ENCODE data around the gene SNX15.

SNX15 gene

DNA sequence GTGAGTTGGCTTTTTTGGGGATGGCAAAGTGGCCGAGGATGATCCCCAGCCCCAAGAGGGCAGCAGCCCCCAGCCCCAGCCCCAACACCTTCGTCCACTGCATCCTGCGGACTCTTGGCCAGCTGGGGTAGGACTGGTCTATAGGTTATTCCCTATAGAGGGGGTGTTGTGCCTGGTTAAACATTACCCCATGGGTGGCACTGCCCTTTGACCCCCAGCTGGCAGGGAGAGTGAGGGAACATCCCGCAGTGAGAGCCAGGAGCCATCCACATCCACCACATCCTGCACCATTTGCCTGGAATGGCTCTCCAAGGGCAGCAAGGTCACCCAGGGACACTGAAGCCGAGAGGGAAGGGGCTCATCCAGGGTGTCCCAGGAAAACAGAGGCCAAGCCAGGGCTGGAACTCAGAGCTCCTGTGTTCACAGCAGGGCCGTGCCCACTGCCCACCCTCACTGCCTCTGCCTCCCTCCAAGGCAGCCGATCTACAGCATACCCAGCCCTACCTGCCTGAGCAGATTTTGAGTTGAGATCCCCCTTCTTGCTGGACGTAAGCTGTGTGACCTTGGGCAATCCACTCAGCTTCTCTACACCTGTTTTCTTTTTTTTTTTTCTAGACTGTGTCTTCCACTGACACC lies 31.3 kb downstream of the SNX15 start, which contains the start of gene NAALADL1:
Gene NAALADL1, minus strand, starts transcription at position 135 of the 636 bp plus-strand sequence. Its CDS starts 32 bp downstream, at position 103.
- no peak for DNase-seq

DNA sequence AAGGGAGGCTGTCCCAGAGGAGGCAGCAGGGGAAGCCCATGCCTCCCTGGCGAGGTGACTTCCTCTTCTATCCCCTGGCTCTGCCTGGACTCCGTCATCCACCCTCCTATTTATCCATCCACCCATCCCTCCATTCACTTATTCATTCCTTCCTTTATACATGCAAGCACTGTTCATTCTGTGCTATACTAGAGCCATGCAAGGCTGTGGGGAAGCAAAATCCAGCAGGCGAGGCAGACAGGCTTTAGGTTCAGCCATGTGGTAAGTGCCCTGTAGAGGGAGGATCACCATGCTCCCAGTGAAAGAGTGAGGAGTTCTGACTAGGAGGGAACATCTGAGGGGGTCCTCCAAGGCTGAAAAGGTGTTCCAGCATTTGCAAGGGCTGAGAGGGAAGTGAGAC lies 32.3 kb downstream of the SNX15 start:
- DNase-seq = no peak

DNA sequence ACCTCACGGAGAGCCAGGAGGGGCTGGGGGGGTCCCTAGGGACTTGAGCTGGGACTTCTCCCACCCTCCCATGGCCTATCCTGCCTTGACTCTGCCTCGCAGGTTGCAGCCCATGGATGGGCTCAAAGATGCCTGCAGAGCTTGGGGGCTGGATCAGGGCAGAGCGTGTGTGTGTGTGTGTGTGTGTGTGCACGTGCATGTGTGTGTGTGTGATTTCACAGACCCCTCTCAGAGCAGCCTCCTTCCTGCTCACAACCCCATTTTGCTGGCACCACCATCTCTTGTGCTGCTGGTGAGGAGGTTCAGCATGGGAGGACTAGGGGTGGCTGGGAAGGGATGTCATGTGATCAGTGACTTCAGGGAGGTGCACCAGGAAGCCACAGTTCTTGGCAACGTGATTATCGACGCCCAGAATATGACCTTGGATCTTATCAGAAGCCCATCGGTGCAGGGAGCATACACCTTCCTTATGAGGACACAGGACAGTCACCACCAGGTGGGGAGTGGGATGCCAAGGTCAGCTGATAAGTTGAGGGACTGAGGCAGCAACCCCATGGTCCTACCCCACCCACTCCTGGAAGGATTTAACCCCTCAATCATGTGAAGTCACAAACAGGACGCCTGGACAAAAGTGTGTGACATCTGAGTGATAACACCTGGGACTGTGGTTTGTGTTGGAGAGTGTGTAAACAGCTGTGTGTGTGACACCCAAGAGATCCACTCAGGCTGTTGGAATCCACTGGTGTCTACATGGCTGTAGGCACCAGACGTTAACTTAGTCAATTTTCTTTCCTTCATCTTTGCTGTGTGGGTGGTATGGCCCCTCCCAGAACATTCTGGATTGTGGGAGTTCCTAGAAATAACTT lies 33.0 kb downstream of the SNX15 start:
- no peak for DNase-seq

DNA sequence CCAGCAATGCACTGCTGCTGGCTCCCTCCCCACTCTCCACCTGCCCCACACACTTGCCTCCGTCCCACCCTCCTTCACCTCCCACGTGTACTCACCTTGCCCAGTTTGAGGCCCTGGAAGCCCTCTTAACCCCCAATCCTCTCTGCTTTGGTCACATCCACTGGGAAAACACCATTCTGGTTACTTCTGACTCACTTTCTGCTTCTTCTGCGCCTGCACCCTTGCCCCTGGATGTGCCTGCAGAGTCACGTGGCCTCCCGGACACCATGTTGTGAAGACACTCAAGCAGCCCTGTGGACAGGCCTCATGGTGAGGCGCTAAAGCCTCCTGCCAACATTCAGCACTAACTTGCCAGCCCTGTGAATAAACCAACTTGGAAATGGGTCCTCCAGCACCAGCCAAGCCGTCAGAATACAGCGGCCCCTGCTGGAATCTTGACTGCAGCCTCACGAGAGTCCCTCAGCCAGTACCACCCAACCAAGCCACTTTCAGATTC lies 33.7 kb downstream of the SNX15 start:
- DNase-seq = no peak

DNA sequence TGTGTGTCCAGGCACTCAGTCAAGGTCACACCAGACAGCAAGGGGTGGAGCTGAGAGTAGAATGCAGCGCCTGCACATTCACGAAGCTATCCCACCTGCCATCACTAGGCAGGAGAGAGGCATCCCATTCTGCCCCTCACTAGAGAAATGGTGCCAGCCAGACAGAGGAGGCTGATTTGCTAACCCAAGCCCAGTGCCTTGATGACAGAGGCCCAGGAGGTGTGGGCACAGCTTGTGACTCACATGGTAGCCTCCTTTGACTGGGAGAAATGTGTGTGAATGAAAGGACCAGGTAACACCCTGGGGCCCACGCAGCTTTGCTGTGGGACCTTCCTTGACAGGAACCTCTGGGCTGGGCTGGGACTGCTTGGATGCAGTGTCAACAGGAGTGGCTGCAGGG lies 36.3 kb downstream of the SNX15 start:
- DNase-seq = no peak

DNA sequence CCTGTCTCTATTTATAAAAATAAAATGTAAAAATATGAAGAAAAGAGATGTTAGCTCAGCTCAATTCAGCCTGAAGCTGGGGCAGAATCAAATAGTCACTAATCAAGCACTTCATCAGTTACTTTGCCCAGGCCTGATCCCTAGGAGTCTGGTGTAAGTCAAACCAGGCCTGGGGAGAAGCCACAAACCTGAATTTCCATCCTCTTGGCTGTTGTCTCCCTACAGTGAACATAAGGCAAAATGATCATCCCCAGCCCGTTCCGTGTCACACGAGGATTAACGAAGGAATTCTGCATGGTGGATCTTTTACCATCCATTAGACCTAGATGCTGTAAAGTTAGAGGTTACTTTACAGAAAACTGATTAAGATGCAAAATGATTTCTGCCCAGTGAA lies 37.6 kb downstream of the SNX15 start:
- DNase-seq = no peak

DNA sequence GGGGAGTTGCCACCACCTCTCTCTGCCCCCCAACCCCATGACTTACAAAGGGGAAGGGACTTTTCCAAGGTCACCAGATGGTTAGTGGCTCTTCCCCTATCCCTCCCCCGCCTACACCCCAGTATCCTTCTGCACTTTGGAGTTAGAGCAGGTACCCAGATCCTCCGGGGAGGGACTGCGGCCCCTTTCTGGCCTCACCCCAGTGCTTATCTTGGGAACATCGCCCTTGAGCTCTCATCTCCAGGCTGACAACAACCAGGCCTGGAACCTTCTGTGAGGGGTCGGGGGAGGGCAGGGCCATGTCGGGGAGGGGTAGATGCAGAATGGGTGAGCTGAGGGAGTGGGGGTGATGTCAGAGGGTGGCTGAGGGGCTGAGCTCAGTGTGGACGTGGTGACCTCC lies 38.6 kb downstream of the SNX15 start:
- DNase-seq = no peak

DNA sequence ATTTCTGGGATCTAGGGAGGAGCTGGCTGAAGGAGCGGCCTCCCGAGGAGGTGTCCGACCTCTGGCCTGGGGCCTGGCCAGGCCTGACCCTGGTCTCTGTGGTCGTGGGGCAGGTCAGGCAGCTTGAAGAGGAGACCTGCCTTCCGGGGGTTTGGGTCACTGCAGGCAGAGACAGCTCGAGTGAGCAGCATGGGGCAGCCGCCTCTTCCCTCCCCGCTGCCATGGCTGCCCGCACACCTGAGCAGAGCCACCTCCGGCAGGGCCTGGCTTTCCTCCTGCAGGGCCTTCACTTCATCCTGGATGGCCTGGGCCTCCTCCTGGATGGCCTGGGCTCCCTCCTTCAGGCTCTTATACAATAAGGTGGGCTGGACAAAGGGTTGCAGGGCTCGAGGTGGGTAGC lies 39.1 kb downstream of the SNX15 start:
- no peak for DNase-seq

DNA sequence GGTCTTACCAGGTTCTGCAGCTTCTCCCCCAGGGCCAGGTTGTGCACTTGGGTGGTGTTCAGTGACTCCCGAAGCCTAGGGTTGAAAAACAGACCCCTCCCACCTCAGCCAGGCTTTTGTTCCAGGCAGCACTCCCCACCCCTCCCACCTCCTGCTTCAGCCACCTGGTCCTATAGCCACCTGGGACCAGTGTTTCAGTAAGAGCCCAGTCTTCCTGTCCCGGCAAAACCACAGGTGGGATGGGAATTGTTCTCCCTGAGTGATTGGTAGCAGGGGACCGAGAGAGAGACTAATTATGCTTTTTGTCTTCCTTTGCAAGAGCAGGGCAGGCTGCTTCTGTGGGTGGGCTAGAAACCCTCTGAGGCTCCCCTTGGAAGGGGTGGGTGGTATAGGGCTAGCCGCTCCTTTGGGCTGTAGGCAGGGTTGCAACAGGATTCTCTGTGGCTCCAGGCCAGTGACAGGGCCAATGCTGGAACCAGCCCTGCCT lies 39.6 kb downstream of the SNX15 start:
- no peak for DNase-seq

DNA sequence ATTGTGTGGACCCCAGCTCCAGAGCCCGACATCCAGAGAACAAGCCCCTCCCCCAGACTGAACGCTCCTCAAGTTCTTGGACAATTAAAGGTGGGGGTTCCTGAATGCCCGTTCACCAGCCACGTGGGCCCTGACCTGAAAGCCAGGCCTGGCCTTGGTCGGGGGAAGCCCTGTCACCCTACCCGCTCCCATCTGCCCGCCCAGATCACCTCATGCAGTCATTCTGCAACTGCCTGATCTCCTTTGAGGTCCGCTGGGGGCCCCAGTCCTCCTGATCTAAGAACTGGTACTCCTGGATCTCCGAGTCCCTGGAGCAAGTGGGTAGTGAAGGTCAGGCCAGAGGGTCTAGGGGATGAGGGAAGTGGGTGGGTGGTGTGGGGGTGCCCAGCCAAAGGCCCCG lies 40.2 kb downstream of the SNX15 start:
- DNase-seq = no peak

DNA sequence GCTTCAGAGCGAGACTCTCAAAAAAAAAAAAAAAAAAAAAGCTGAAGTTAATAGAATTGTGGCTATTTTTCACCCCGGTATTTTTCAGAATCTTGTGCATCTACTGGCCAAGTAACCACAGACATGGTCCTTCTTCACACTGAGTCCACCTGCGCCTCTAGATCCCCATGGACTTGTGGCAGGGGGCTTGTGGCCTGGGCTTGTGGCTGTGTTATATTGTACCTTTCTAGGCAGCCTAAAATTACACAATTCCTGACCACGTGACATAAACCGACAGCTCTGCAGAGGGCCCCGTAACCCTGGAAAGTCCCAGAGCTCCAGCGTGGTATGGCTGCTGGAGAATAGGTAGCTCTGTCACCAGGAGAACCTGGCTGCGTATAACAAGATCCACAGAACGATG lies 42.0 kb downstream of the SNX15 start:
- no peak for DNase-seq

DNA sequence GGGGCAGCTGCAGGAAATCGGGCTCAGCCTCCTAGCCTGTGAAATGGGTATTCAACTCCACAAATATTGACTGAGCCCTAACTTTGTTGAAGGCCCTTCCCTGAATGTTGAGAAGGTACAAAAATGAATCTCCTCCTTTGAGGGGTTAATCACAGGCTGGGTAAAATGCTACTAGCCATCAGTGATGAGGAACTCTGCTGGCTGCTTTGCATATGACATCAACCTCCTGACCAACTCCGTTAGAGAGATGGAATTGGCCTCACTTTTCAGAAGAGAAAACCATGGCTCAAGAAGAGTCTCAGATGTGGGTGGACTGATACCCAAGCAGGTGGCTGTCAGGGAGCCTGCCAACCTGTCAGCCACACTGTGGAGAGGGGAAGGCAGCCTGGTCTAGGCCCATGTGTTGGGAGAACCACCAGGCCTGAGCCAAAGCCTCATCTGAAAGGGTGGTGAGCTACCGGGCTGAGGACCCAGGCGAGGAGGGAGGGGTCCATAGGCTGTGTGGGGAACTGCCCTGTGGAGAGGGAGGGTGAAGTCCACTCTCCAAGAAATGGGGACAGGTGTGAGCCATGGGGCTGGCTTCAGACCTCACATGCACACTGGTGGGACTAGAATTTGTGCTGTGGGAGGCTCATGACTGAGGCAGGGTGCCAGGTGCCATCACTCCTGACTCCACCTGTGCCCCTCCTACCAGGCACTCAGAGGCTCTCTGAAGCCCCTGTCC lies 44.8 kb downstream of the SNX15 start:
- DNase-seq = no peak

DNA sequence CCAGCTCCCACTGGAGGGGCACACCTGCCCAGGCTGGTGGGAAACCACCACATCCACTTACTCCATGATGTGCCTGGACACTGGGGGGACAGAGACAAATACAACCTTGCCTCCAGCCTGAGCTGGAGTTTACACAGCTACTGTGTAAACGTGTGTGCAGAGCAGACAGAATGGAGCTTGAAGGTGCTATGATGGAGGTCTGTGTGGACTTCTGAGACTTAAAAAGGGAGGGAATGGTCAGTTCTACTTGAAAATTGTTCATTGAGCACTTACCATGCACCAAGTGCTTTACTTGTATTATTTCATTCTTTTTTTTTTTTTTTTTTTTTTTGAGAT lies 45.4 kb downstream of the SNX15 start:
- no peak for DNase-seq

DNA sequence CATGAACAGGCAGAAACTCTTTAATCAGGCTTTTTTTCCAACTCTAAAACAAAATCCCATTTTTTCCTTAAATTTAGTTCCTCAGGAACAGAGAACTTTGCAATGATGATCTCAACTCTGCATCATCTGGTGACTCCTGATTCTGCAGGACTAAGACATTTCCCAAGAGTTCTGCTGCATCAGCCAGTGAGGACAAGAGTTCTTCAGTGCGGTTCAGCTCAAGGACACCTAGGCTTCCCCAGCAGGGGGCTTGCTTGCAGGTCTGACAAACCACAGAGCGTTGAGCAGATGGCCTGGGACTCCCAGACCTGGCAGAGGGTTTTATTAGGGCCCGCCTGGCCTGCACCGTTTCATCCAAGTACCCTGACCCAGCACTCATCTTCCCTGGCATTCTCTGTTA lies 50.2 kb downstream of the SNX15 start:
- no peak for DNase-seq

DNA sequence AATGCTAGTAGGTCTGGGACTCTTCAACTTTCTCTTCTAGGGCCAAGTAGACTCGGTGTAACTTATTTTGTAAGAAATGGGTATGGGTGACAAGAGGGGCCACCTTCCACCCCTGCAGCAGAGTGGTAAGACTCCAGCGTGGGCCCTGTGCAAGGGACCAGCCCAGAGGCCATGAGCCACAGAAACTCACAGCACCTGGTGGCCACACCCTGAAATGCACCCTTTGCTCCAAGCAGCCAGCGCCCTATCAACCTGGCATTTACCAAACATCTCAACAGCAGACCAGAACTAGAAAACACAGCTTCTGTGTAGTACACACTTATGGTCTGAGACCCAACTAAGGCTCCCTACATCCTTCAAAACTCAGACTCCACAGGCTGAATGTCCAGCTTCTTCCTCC lies 50.9 kb downstream of the SNX15 start:
- no peak for DNase-seq

DNA sequence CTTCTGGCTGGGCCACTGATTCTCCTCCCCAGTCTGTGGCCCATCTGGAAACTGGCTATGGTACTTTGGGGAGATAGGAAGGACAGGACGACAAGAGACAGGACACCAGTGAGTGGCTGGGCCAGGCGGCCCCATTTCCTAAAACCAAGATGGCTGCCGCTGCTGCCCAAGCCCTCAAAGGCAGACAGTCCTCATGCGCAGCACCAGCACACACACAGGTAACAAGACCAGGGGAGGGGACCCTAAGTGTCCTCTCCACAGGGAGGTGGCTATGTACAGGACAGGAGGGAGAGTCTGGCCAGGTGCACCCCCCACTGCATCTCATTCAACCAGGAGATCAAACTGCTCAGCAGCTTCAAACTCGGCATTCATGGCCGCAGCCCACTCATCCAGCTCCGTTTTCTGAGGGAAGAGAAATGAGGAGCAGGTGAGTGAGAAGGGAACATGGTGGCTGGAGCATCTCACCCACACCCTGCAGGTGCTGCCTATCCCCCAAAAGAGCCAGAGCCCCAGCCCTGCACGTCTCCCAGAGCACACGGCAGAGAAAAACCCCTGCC lies 51.6 kb downstream of the SNX15 start:
- no peak for DNase-seq

DNA sequence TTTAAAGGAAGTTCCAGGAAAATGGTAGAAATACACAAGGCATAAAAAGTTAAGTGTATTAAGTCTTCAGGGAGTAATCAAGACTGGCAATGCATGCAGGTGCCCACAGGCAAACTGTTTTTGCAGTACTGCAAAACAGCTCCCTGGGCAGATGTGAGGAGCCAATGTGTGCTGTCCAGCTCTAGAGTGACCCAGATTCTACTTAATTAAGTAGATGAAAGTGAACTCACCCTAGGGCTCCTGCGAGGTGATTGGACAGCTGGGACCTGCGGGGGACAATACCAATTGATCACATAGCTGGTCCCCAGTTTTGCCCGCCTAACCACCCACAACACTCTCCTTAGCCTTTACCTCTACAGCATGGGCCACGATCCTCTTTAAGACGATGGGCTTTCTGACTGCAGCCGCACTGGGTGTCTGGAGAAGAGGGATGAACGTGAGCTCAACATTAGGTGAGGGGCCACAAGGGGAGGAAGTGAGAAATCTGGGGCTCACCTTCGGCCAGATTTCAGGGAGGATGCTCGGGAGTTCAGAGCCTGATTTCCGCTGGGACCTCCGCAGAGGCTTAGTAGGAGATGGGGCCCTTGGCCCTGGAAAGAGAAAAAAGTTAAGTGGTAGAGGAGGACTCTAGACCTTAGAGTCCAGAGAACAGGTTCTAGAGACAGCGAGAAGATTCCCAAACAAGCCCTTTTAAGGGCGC lies 56.0 kb downstream of the SNX15 start:
- no peak for DNase-seq

DNA sequence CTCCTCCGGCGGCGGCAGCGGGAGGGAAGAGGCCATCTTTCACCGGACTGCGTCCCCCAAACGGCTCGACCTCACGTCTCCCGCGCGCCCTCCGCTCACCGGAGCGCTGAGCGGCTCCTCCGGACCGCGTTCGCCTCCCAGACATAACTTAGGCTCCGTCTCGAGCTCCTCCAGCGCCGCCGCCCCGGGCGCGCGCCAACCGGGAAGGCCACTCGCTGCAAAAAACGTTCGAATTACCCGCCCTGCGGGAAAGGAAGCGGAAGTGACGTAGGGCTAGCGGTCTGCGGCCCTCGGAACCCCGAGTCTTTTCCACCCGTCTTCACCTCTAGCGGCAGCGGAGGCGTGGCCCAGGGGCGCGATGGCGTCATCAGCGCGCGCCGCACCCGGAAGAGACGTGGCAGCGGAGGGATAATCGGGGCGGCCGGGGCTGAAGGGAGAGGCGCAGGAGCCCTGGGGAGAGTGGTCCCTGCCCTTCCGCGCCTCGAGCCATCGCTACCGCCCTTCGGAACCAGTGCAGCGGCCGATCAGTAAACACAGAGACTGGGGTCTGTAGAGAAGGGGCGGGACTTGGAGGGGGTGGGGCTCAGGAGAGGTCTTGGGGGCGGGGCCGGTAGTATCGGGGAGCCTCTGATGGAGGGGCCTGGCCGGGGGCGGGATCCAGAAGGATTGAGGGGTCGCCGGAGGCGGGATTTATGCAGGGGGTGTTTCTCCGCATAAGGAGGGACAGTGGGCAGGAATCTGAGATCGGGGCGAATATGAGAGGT lies 56.8 kb downstream of the SNX15 start, which contains the start of the genes CDCA5 and ZFPL1:
Gene CDCA5, minus strand, starts transcription at position 207 of the 764 bp plus-strand sequence. Its CDS starts 62 bp downstream, at position 145.
Gene ZFPL1, plus strand, starts transcription at position 389 of the 764 bp plus-strand sequence. CDS start 477 bp downstream, outside the sequence.
- peak; percentile 96 for DNase-seq

DNA sequence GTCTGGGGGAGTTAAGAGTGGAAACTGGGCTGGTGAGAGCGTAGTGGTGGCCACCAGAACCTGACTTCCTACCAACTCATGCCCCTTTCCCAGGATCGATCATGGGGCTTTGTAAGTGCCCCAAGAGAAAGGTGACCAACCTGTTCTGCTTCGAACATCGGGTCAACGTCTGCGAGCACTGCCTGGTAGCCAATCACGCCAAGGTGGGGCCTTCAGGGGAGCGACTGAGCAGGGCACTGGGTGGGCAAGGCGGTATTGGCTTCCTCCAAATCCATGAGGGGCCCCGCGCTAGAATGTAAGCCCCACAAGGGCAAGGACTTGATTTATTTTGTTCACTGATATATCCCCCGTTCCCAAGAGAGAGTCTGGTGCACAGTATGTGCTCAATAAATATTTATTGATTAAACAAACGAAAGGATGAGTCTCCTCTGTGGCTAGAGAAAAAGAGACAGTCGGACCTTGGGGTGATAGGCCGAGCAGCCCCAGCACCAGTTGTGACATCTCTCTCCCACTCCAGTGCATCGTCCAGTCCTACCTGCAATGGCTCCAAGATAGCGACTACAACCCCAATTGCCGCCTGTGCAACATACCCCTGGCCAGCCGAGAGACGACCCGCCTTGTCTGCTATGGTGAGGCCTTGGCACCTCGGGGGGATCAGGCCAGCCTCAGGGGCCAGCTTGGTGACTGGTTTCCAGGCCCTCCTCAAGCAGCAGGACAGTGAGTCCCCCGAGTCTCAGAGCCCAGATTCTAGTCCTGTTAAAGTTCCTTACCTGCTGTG lies 57.5 kb downstream of the SNX15 start:
- no peak for DNase-seq

DNA sequence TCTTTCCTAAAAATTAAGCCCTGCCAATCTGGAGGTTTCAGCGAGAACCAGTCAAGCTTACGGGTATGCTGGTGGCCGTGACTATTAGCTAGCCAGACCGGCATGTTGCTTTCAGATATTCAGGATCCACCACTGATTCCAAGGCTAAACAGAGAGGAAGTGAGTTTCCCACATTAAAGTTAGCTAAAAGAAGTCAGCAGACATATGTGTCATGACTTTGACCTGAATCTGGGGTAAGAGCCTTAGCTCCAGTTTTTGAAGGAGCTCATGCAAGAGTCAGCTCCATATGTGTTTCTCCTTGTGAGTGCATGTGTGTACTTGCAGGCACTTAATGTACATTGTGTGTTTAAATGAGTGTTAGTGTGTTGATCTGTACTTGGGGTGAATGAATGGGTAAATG lies 58.2 kb downstream of the SNX15 start:
- DNase-seq = no peak

DNA sequence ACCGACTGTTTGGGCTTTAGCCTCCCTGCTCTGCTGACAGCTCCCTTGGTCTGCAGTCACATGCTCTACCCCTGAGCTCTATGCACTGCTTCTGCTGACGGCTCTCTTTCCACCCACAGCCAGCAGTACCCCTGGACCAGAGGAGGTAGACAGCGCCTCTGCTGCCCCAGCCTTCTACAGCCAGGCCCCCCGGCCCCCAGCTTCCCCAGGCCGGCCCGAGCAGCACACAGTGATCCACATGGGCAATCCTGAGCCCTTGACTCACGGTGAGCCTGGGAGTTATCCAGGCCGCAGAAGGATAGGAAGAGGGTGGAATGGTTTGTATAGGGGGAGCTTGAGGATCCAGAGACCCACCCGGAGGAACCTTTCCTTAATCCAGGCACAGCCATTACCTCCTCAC lies 59.6 kb downstream of the SNX15 start:
- no peak for DNase-seq
